HG02943 (cell line): ENCODE results near the gene HMGB3.

ENCODE experiments used
- ATAC-seq: cut with Tn5 transposase; IDR thresholded peaks from one replicate; pipeline ENCODE4 v1.9.1; 2021; ENCODE audit warnings: mild to moderate bottlenecking, low read depth, moderate library complexity; ENCODE audit not compliant: unreplicated experiment

The HMGB3 gene

GRCh38 chrX:151039351-151039750 lies 56.2 kb downstream of the HMGB3 start:
- no peak for ATAC-seq
